HG02610 (cell line): Measurements from ENCODE around the gene RSPO3.
"Not testable (repeated sequence)": the region's sequence is repeated elsewhere in the genome, so short reads cannot be mapped to it uniquely, and the experiment has no call there.

Experiments
- ATAC-seq: cut with Tn5 transposase; IDR thresholded peaks from one replicate; pipeline ENCODE4 v1.9.1; 2021; ENCODE audit warnings: mild to moderate bottlenecking, moderate library complexity; ENCODE audit not compliant: unreplicated experiment

The RSPO3 gene

DNA sequence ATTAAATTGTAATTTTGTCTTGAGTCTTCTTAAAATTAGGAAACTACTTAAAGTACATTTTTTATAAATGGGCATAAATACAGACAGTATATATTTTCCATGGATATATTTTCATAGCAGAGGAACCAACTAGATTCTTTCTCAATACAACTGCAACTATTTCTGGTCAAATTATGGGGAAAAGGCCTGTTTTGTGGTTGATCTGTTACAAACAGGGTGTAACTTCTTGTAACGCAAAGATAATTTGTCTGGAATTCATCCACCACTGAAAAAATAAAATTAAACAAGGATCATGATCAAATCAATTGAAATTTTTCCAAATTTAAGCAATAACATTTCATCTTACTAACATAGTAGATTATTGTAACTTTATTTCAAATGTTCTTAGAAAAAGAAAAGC is 81.0 kb downstream of the RSPO3 start:
- ATAC-seq: no peak

DNA sequence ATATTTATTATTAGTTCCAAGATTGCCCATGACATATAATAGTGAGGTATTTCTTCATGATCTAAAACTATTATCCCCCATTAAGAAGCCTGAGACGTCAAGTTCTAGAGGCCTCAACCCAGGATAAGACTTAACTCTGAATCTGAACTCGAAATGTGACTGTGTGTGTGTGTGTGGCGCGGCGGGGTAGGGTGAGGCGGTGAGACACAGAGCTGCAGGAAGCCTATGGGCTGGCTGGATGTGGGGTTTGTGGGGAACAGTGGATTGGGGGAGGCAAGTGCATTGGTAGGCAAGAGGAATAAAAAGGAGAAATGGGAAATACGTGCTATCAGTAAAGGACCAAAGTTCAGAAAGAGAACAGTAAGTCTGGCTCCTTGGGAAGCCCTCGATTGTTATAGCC is 81.6 kb downstream of the RSPO3 start:
- ATAC-seq: no peak

DNA sequence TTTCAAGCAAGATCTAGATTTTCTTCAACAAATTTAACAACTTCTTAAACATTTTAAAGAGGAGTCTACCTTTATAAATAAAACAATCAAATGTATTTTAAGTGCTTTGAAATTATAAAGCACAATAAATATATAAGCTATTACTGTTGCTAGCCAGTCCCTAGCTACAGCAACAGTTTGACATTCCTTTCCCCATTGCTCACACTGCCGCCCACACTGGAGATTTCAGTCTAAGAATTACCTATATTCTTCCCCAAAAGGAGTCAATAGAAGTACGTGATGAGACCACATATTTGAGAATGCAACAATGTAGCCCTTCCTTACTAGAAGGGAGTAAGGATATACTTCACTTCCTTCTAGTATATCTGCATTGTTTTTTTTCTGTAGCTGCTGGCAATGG is 82.8 kb downstream of the RSPO3 start:
- no peak for ATAC-seq

GRCh38 chr6:127202676-127203075 is 84.2 kb downstream of the RSPO3 start:
- ATAC-seq: no peak

GRCh38 chr6:127204281-127204680 is 85.8 kb downstream of the RSPO3 start:
- ATAC-seq: no peak

DNA sequence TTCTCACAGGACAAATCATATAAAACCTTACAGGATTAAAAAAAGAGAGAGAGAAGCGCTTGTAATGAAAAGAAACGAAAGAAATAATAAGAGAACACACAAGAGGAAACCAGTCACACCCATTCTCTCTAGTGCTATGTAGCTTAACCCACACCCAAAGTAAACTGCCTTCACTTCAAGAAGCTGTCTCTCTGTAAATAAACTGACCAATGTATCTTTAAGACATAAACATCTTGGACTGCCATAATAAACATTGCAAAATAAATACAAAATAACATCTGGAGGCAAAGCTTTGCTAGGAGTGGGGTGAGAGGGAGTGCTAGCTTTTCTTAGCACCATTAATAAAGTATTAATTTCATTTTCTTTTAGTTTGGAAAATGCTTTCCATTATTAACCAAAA is 86.6 kb downstream of the RSPO3 start:
- no peak for ATAC-seq

DNA sequence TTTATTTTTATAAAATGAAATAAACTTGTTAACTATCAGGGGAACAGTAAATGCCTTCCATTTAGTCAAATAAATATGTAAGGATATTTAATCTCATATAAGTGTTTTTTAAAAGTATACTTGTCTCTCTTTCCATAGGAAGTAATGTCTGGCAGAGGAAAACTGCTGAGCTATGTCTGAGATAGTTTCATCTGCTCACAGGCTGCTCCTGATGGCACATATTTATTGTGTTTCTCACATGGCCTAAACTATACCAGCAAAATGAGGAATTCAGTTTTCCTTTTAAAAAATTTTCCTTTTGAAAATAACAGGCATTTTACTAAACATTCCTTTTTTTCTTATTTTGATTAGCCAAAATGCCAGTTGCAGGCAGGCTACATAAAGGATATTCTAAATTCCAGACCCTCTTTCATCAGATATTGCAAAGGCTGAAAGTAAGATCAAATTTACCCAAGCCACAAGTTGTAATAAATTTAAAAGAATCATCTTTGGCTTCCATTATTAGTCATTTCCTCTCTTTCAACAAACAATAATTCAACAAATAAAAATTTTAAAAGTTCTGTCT is 88.1 kb downstream of the RSPO3 start:
- no peak for ATAC-seq

- no peak for ATAC-seq
Observed at GRCh38 chr6:127207591-127208120, 89.2 kb downstream of the RSPO3 start.

DNA sequence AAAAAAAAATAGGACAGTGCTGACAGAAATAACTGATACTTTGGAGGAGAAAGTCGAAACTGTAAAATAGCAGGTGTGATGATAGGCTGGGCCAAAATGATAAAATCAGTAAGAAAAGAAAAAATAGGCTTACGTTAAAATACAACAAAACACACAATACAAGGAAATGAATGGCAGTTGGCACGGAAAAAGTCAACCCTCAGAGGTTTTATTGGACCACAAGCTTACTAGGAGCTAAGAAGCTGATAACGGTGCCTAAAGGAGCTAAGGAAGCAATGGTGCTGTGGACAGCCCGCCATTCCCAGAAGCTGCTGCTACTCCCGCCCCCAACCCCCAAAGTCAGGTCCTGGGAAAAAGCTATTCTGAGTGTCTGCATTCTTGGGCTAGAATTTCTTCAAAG is 92.3 kb downstream of the RSPO3 start:
- ATAC-seq: no peak

- ATAC-seq: no peak
Observed at GRCh38 chr6:127212376-127212775, 93.9 kb downstream of the RSPO3 start.

DNA sequence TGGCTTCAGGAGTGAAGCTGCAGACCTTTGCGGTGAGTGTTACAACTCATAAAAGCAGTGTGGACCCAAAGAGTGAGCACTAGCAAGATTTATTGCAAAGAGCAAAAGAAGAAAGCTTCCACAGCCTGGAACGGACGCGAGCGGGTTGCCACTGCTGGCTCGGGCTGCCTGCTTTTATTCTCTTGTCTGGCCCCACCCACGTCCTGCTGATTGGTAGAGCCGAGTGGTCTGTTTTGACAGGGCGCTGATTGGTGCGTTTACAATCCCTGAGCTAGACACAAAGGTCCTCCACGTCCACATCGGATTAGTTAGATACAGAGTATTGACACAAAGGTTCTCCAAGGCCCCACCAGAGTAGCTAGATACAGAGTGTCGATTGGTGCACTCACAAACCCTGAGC is 95.6 kb downstream of the RSPO3 start:
- ATAC-seq: not testable (repeated sequence)

GRCh38 chr6:127214531-127214930 is 96.1 kb downstream of the RSPO3 start:
- not testable (repeated sequence) for ATAC-seq

- no peak for ATAC-seq
Observed at GRCh38 chr6:127215931-127216330, 97.5 kb downstream of the RSPO3 start.

GRCh38 chr6:127216810-127217789 is 98.6 kb downstream of the RSPO3 start:
- no peak for ATAC-seq

GRCh38 chr6:127219869-127220268 is 101.4 kb downstream of the RSPO3 start:
- ATAC-seq: no peak

- no peak for ATAC-seq
Observed at GRCh38 chr6:127221201-127221600, 102.7 kb downstream of the RSPO3 start.

GRCh38 chr6:127222418-127222817 is 103.9 kb downstream of the RSPO3 start:
- no peak for ATAC-seq

DNA sequence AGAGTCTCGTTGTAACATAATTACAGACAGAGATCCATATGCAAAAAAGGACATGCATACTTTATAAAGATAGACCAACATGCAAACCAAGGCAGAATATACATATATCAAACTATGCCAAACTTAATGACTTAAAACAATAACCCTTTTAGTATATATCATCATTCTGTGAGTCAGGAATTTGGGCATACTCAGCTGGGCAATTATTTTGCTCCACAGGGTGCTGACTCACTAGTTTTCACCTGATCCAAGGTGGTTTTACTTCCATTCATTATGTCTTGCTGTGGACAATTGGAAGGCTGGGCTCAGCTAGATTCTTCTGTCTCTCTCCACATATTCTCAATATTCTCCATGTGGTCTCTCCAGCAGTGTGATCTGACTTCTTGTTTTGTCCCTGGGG is 107.0 kb downstream of the RSPO3 start:
- ATAC-seq: no peak

GRCh38 chr6:127233819-127234218 is 115.3 kb downstream of the RSPO3 start:
- not testable (repeated sequence) for ATAC-seq

- no peak for ATAC-seq
Observed at GRCh38 chr6:127243501-127243900, 125.0 kb downstream of the RSPO3 start.
